ENCODE measurements around the gene CDC123. TPM values are rescaled to one million over a fixed set of nuclear protein-coding genes. Genes with fewer than 3 reads are reported as not detected.
A peak's percentile ranks its signal among the peaks of the same experiment; 100 is the strongest.

Gene CDC123
- total and polyA plus RNA-seq, 2 donors (not counting 3 experiments of a cell fraction or from before 2014, with no cell fraction given) = 65.6 to 106 TPM

DNA sequence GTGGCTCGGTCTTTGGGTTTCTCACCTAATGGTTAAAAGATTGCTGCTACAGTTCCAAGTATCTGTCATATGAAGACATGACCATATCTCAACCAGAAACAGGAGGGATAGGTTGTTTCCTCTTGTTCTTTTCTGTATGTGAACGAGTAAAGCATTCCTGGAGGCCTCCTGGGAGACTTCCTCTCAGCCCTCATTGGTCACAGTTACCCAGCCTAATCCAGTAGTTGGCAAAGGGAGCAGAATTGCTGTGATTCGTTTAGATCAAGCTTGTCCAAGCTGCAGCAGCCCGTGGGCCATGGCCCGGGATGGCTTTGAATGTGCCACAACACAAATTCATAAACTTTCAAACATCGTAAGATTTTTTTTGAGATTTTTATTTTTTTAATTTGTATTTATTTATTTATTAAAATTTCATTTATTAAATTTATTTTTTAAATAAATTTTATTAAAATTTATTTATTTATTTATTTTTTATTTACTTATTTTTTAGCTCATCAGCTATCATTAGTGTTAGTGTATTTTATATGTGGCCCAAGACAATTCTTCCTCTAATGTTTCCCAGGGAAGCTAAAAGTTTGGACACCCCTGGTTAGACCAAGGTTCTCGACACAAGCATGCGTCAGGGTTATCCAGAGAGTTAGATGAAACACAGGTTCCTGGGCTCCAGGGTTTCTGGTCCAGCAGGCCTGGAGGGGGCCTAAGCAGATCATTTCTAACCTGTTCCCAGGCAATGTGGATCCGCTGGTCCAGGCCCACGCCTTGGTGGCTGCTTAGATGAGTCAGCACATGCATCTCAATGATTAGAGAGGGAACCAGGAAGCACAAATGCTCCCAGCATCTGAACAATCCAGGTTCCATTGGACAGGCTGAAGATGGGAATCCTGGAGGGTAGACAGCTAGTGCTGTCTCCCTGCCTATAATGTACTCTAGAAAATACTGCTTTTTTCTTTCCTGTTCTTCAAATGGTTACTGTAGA is 25.6 kb downstream of the CDC123 start:
- H3K9ac ChIP-seq (replicated peaks; ENCODE audit: extremely low read depth, insufficient read depth, low read length) = no peak overlapping the region
- H3K36me3 ChIP-seq (ENCODE audit: control insufficient read depth in 2 of 2, extremely low read depth in 1 of 2, insufficient read depth in 2 of 2, low read length in 2 of 2) = peaks cover 4 to 7% of the 10 kb centered on the region in 2 experiments
- ChIA-PET CTCF (no interaction called here), POLR2A (no interaction called here)
- no peak overlapping the region for H3K4me3 ChIP-seq (replicated peaks in 1 of 3; ENCODE audit: insufficient read depth in 1 of 3, low read depth in 1 of 3, low read length in 3 of 3)
- H3K79me2 ChIP-seq (ENCODE audit: control insufficient read depth, insufficient read depth, low read length) = peaks cover 9% of the 10 kb centered on the region
- H3K9me1 ChIP-seq (replicated peaks; ENCODE audit: control insufficient read depth, extremely low read depth, insufficient read depth, low read length) = no peaks in the 10 kb centered on the region
- no peak for DNase-seq (ENCODE audit: low read depth, low spot score)
- H3K27ac ChIP-seq (ENCODE audit: insufficient read depth, low read depth, low read length) = peak overlapping the region; percentile 32
- H4K20me1 ChIP-seq (replicated peaks; ENCODE audit: control insufficient read depth, extremely low read depth, insufficient read depth, low read length) = no peaks in the 10 kb centered on the region
- no TSS peak for BruUV-seq (replicated peaks)
- H3K4me1 ChIP-seq (ENCODE audit: control insufficient read depth, extremely low read depth, insufficient read depth, low read length) = no peaks in the 10 kb centered on the region
- no peak for FAIRE-seq
- TF ChIP-seq, protein P1, sequence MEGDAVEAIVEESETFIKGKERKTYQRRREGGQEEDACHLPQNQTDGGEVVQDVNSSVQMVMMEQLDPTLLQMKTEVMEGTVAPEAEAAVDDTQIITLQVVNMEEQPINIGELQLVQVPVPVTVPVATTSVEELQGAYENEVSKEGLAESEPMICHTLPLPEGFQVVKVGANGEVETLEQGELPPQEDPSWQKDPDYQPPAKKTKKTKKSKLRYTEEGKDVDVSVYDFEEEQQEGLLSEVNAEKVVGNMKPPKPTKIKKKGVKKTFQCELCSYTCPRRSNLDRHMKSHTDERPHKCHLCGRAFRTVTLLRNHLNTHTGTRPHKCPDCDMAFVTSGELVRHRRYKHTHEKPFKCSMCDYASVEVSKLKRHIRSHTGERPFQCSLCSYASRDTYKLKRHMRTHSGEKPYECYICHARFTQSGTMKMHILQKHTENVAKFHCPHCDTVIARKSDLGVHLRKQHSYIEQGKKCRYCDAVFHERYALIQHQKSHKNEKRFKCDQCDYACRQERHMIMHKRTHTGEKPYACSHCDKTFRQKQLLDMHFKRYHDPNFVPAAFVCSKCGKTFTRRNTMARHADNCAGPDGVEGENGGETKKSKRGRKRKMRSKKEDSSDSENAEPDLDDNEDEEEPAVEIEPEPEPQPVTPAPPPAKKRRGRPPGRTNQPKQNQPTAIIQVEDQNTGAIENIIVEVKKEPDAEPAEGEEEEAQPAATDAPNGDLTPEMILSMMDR (IDR thresholded peaks at IDR 0.05; ENCODE audit: extremely low read depth in 1 of 2, insufficient read depth in 1 of 2, low read depth in 1 of 2, low read length in 2 of 2) = no peak
- TF ChIP-seq JUN (IDR thresholded peaks at IDR 0.05; ENCODE audit: borderline replicate concordance, insufficient read depth, insufficient read length, low read depth) (no peak), POLR2AphosphoS5 (IDR thresholded peaks at IDR 0.05; ENCODE audit: insufficient read depth, low read depth, low read length) (no peak), FOS (IDR thresholded peaks at IDR 0.05; ENCODE audit: borderline replicate concordance, insufficient read depth, low read length) (no peak), GATA2 (IDR thresholded peaks at IDR 0.05; ENCODE audit: insufficient read depth, insufficient read length, low read depth, low read length) (no peak), POLR2A (IDR thresholded peaks at IDR 0.05; ENCODE audit: low read depth, low read length) (no peak), EZH2 (IDR thresholded peaks at IDR 0.05; ENCODE audit: borderline replicate concordance, low read depth, low read length, severe bottlenecking) (no peak), MYC (IDR thresholded peaks at IDR 0.05; ENCODE audit: low read depth, low read length) (no peak)
- TF ChIP-seq, protein P2, sequence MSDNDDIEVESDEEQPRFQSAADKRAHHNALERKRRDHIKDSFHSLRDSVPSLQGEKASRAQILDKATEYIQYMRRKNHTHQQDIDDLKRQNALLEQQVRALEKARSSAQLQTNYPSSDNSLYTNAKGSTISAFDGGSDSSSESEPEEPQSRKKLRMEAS (IDR thresholded peaks at IDR 0.05; ENCODE audit: insufficient read depth, insufficient read length) = no peak
- H3K27me3 ChIP-seq (ENCODE audit: control insufficient read depth in 2 of 2, insufficient read depth in 2 of 2, low read length in 2 of 2) = no peaks in the 10 kb centered on the region
- dilution Hi-C loops (cut with MboI; ENCODE audit: extremely low pct_ligation_motif_present, low sequenced_read_pairs) (no loop called here), intact Hi-C loops (cut with micrococcal nuclease) (no loop called here)
- no peak overlapping the region for H3K4me2 ChIP-seq (ENCODE audit: insufficient read depth, low read length)
- no peak overlapping the region for H2AFZ ChIP-seq (ENCODE audit: low read depth, low read length)
- no peaks in the 10 kb centered on the region for H3K9me3 ChIP-seq (replicated peaks; ENCODE audit: control insufficient read depth, insufficient read depth, low read length)

Measured in endothelial cell of umbilical vein (primary cell).